Ovary (tissue), 9 donors: ENCODE measurements around the gene EPHB1. TPM values are rescaled to one million over a fixed set of nuclear protein-coding genes. Genes with fewer than 3 reads are reported as not detected.

Source experiments
- DNase-seq, 5 donors: peaks; one replicate each; pipeline ENCODE4 v3.0.0-alpha.2; 2019 to 2020
- H3K27ac ChIP-seq, 2 donors: fragments of 200-600 bp; one replicate each; pipeline versions ENCODE4 v1.5.1 to v1.8.0; 2019 to 2022
- H3K27me3 ChIP-seq: fragments of 200-600 bp; one replicate; pipeline ENCODE4 v1.8.0; 2022
- H3K36me3 ChIP-seq: fragments of 200-600 bp; sonication (generic); one replicate; pipeline ENCODE4 v1.5.1; 2019
- H3K4me1 ChIP-seq: one replicate; pipeline ENCODE4 v1.8.1; 2013; ENCODE audit warnings: mild to moderate bottlenecking, moderate library complexity; ENCODE audit not compliant: insufficient read depth
- H3K4me3 ChIP-seq: fragments of 200-600 bp; sonication (generic); one replicate; pipeline ENCODE4 v1.5.1; 2017
- H3K9me3 ChIP-seq, 2 donors: fragments of 200-600 bp in 1 of 2; sonication (generic) in 1 of 2; one replicate each; pipeline versions ENCODE4 v1.5.1 to v1.8.1; 2013 to 2019; ENCODE audit warnings: mild to moderate bottlenecking in 1 of 2, moderate library complexity in 1 of 2
- EP300 ChIP-seq: sonication (generic); formaldehyde crosslinking; IDR thresholded peaks from one replicate; pipeline ENCODE4 v1.6.1; 2017; ENCODE audit warnings: antibody characterized with exemption
- POLR2A ChIP-seq: fragments of 450-650 bp; IDR thresholded peaks from one replicate; pipeline ENCODE4 v1.6.1; 2017; ENCODE audit warnings: antibody characterized with exemption, mild to moderate bottlenecking, moderate library complexity
- WGBS, 3 donors: extraction: QIAGEN DNeasy Blood & Tissue Kit in 1 of 3; methylation state at CpG; one replicate each; pipeline versions ENCODE4 v1.1.5 to v1.1.7; 2013 to 2017; 5-methylcytosine and 5-hydroxymethylcytosine counted together
- intact Hi-C, 4 donors: fragments of 100-400 bp; cut with DNase I; formaldehyde crosslinking; loops; one replicate each; pipeline versions ENCODE4 v1.11.0 to v1.15.1; 2022 to 2023
- polyA plus RNA-seq, 2 donors: library from polyadenylated mRNA; stranded (reverse); fragments of 200-250 nt in 1 of 2; fragments of 350-450 nt in 1 of 2; fragmentation: Illumina TruSeq in 1 of 2; extraction: RNeasy Lipid Tissue Mini Kit (QIAGEN cat#74804) in 1 of 2; gene quantifications; one replicate each; pipeline ENCODE4 v1.2.3, GENCODE V29; 2013 to 2014
- total RNA-seq, 7 donors: library from RNA; depleted of rRNA in 2 of 7; stranded (reverse); fragments of >200 nt in 2 of 7; fragmentation: NEBNext Ultra II Directional in 3 of 7; extraction: Animal tissue kit (Norgen Biotek cat#: 25700) in 3 of 7; gene quantifications; one replicate each; pipeline versions ENCODE4 v1.1.0 to v1.2.4, GENCODE V29; 2016 to 2023
- TF ChIP-seq, protein P1 (sequence below), 3 donors: fragments of 450-650 bp in 2 of 3; fragments of 200-600 bp in 1 of 3; IDR thresholded peaks; one replicate each; pipeline versions ENCODE4 v1.5.1 to v1.8.0; 2016 to 2022; ENCODE audit warnings: antibody characterized with exemption in 3 of 3, mild to moderate bottlenecking in 1 of 3
- donor health status: DM: no; HTN: no; CAD: no; lungs with moderate emphysema.
- donor health status: DM: no; HTN: no; CAD: no.
- donor health status: Bipolar disorder and iron deficiency.
- donor health status: DM: yes; HTN: yes; CAD: no.
- donor health status: DM: no; HTN: no; CAD: no.
- donor health status: DM: yes; HTN: yes; CAD: no.

EPHB1 gene
- total and polyA plus RNA-seq, 9 donors = 0.25 to 2.7 (median 1.0) TPM

DNA sequence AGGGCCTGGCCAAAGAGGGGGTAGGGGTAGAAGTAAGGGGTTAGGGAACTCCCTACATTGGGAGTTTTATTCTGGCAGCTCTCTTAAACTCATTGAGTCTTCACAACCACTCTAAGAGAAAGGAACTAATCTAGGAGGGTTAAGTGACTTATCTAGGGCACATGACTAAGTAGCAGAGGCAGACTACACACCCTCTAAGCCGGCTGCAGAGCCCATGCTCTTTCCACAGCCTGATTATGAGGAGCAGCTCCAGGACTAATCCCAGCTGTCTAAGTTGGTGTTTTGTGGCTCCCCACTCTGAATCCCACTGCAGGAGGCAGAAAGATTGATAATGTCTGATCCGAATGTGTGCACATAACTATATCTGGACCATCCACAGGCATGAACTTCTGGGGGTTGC is 374.6 kb downstream of the EPHB1 start:
- Histone ChIP-seq H3K4me3 (no peak overlapping the region), H3K4me1 (no peaks in the 10 kb centered on the region), H3K36me3 (no peaks in the 10 kb centered on the region), H3K27ac (no peak overlapping the region), H3K27me3 (no peaks in the 10 kb centered on the region), H3K9me3 (no peaks in the 10 kb centered on the region)
- WGBS, 3 donors = 32 to 58% (median 48%) methylated on average over 2 of the region's 2 CpGs
- TF ChIP-seq, protein P1, sequence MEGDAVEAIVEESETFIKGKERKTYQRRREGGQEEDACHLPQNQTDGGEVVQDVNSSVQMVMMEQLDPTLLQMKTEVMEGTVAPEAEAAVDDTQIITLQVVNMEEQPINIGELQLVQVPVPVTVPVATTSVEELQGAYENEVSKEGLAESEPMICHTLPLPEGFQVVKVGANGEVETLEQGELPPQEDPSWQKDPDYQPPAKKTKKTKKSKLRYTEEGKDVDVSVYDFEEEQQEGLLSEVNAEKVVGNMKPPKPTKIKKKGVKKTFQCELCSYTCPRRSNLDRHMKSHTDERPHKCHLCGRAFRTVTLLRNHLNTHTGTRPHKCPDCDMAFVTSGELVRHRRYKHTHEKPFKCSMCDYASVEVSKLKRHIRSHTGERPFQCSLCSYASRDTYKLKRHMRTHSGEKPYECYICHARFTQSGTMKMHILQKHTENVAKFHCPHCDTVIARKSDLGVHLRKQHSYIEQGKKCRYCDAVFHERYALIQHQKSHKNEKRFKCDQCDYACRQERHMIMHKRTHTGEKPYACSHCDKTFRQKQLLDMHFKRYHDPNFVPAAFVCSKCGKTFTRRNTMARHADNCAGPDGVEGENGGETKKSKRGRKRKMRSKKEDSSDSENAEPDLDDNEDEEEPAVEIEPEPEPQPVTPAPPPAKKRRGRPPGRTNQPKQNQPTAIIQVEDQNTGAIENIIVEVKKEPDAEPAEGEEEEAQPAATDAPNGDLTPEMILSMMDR (IDR thresholded peaks at IDR 0.05) = no peak
- intact Hi-C loops = no loop called here
- no peak for DNase-seq

DNA sequence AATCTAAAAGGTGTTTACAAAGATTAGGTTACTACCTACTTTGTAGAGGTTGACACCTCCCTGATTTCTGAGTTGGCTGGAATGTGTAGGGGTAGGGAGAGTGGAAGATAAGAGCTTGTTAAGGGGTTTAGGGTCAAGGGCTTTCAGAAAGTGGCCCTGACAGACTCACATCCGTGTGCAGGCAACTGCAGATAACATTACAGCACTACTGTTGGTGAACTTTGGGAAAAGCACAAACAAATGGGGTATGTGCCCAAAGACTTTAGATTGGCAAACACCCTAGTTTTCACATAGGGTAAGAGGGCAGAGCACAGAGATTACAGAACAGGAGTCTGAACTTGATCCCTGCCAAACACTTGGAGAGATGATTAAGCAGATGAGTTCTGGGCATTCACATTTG is 375.7 kb downstream of the EPHB1 start:
- H3K4me1 ChIP-seq = no peaks in the 10 kb centered on the region
- H3K27me3 ChIP-seq = no peaks in the 10 kb centered on the region
- no peaks in the 10 kb centered on the region for H3K36me3 ChIP-seq
- TF ChIP-seq EP300 = no peak
- no peak for TF ChIP-seq POLR2A
- TF ChIP-seq, protein P1 (IDR thresholded peaks at IDR 0.05) = no peak
- intact Hi-C loops = no loop called here
- 9 to 28% (median 13%) methylated on average over 1 of the region's 1 CpG for WGBS, 3 donors
- no peaks in the 10 kb centered on the region for H3K9me3 ChIP-seq
- no peak overlapping the region for H3K27ac ChIP-seq
- no peak overlapping the region for H3K4me3 ChIP-seq
- no peak for DNase-seq

DNA sequence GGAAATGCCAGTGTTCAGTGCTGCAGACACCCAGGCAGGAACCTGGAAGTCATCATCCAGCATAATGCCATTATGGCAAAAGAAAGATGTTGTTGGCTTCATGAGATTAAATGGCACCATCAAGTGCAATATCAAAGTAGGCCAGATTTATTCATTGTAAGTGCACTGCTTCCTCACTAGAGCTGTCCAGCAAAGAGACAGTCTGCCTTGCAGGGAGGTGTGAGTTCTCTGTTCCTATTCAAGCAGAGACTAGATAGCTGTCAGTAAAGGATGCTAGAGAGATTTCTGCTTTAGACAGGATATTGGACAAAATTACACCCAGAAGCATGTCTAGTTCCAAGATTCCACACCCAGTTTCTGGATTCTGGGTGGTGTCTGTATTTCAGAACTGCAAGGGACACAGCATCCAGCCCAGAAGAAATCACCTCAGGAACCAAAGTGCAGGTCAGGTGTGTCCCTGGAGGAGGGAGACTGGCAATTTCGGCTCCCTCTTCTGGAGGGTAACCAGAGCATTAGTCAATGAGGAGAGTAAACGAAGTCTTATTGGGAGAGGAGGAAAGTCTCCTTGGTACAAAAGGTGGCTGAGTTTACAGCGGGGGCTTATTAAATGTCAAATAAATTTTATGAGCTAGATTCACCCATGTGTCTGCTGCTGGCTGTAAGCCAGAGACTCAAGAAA is 377.3 kb downstream of the EPHB1 start:
- TF ChIP-seq, protein P1 (IDR thresholded peaks at IDR 0.05) = no peak
- TF ChIP-seq POLR2A (no peak), EP300 (no peak)
- Histone ChIP-seq H3K9me3 (no peaks in the 10 kb centered on the region), H3K4me3 (no peak overlapping the region), H3K36me3 (no peaks in the 10 kb centered on the region), H3K27ac (no peak overlapping the region), H3K4me1 (no peaks in the 10 kb centered on the region), H3K27me3 (no peaks in the 10 kb centered on the region)
- intact Hi-C loops = no loop called here
- DNase-seq = no peak
- WGBS, 3 donors = 35 to 55% (median 39%) methylated on average over 3 of the region's 3 CpGs

DNA sequence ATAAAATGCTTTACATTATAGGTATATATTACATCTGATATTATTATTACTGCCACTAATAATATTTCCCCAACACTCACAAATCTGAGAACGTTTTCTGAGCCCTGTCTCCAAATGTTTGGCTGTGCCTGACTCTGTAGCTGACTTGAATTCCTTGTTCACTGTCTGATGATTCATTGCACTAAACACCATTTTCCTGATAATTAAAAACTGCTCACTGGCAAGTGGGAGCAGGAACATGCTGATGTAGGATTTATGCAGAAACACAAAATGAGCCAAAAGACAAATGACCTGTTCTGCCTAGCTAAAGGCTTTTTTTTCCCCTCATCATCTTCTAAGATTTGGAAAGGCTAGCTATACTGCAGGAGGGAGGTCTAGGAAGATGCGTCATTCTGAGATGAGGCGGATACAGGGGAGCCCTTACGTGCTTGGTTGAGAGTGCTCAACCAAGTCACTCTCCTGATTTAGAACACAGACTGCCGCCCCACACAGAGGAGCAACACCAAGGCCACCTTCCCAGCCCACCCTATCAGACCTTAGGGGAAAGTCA is 380.7 kb downstream of the EPHB1 start:
- Histone ChIP-seq H3K9me3 (no peaks in the 10 kb centered on the region), H3K4me3 (no peak overlapping the region), H3K36me3 (no peaks in the 10 kb centered on the region), H3K4me1 (no peaks in the 10 kb centered on the region), H3K27ac (no peak overlapping the region), H3K27me3 (no peaks in the 10 kb centered on the region)
- DNase-seq = no peak
- intact Hi-C loops = no loop called here
- WGBS, 3 donors = 18 to 32% (median 22%) methylated on average over 5 of the region's 5 CpGs
- TF ChIP-seq, protein P1 (IDR thresholded peaks at IDR 0.05) = no peak
- no peak for TF ChIP-seq EP300
- TF ChIP-seq POLR2A = no peak
